A673 (cell line): Measurements from ENCODE around the gene CARMIL1.

Source experiments
- CTCF ChIP-seq: fragments of 300-800, 200-600 bp; sonication (generic); conservative IDR thresholded peaks from 2 replicates; pipeline ENCODE4 v1.5.1; 2017; ENCODE audit warnings: low read depth, mild to moderate bottlenecking, antibody characterized with exemption, low read length, moderate library complexity, mixed read lengths
- EZH2 ChIP-seq: fragments of 200-600 bp; sonication (generic); IDR thresholded peaks from 2 replicates; pipeline ENCODE4 v1.6.1; 2017; ENCODE audit warnings: borderline replicate concordance, low read depth, mild to moderate bottlenecking, mixed read lengths, antibody characterized with exemption, low read length; ENCODE audit not compliant: poor library complexity, severe bottlenecking

GRCh38 chr6:25504661-25505060, 225.5 kb downstream of the CARMIL1 start:
- no peak for TF ChIP-seq CTCF
- no peak for TF ChIP-seq EZH2
